GM18498 (cell line): ENCODE results near the gene STRAP.
A peak's percentile ranks its signal among the peaks of the same experiment; 100 is the strongest.
"Not testable (repeated sequence)": the region's sequence is repeated elsewhere in the genome, so short reads cannot be mapped to it uniquely, and the experiment has no call there.

Experiments
- ATAC-seq: cut with Tn5 transposase; IDR thresholded peaks from one replicate; pipeline ENCODE4 v1.9.1; 2021; ENCODE audit warnings: mild to moderate bottlenecking, moderate library complexity; ENCODE audit not compliant: unreplicated experiment

The STRAP gene

DNA sequence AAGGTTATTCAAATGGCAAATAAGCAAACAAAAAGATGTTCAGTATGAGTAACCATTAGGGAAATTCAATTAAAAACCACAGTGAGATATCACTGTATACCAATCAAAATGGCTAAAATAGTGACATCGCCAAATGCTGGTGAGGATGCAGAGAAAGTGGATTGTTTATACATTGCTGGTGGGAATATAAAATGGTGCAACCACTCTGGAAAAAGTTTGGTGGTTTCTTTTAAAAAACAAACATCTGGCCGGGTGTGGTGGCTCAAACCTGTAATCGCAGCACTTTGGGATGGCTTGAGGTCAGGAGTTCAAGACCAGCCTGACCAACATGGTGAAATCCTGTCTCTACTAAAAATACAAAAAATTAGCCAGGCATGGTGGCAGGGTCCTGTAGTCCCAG, 14.0 kb upstream of the STRAP start:
- ATAC-seq, result no peak

DNA sequence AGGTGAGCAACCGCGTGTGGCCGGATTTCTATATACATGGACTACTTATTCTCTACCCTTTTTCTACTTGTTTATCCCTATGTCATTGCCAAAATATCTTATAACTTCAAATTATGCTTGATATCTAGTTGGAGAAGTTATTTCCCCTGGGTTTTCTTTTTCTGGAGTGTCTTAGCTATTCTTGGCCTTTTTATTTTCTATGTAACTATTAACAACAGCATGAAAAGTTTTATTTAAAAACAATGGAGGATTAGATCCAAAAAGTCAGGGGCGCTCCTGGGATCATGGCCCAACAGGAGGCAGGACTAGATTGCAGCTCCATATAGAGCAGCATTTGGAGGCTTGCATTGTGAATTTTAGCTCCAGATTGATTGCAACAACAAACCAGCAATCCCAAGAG, 8.6 kb upstream of the STRAP start:
- ATAC-seq, result no peak

DNA sequence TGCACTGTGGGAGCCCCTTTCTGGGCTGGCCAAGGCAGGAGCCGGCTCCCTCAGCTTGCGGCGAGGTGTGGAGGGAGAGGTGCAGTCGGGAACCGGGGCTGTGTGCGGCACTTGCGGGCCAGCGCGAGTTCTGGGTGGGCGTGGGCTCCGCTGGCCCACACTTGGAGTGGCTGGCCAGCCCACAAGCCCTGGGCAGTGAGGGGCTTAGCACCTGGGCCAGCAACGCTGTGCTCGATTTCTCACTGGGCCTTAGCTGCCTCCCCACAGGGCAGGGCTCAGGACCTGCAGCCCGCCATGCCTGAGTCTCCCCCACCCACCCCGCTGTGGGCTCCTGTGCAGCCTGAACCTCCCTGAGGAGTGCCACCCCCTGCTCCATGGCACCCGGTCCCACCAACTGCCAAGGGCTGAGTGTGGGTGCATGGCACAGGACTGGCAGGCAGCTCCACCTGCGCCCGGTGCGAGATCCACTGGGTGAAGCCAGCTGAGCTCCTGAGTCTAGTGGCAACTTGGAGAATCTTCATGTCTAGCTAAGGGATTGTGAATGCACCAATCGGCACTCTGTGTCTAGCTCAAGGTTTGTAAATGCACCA, 7.5 kb upstream of the STRAP start:
- ATAC-seq, result not testable (repeated sequence)

DNA sequence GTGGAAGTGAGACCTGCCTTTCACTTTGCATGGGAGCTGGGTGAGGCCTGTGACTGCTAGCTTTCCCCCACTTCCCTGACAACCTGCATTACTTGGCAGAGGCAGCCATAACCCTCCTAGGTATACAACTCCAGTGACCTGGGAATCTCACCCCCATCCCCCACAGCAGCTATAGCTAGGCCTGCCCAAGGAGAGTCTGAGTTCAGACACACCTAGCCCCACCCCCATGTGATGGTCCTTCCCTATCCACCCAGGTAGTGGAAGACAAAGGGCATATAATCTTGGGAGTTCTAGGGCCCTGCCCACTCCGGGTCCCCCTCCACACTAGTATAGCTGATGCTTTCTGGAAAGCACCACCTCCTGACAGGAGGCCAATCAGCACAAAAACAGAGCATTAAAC, 6.3 kb upstream of the STRAP start:
- no peak for ATAC-seq

DNA sequence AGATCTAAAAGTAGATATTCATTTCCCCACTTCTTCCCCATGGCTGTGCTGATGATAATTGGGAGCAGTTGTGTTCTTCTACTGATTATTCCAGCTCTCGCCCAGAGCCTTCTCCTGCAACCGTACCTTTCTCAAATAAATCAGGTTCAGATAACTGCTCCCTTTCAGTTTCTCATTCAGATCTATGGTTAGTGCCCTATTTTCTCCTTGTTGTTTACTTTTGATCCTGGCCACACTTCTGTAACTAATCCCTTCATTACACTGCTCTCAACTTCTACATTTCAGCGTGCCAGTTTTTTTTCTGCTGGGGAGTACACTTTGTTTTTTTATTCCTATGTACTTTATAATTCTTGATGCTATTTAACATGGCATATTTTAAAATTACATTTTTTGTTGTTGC, 2.8 kb upstream of the STRAP start:
- no peak for ATAC-seq

DNA sequence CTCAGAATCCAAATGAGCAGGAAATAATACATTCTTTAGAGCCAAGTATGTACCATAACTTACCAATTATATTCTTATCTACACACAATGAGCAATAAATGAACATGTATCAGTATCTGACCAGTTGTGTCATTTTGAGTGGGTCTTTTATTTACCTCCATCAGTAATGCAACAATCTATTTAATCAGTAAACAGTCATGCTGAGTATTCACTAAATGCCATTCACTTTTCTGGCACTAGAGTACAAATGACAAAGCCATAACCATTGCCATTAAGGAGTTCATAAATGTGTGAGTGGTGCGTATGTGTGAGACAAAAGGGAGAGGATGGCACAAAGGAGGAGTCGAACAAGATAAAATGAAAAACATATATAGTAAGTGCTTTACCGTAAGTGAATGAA, 1.5 kb upstream of the STRAP start:
- no peak for ATAC-seq

DNA sequence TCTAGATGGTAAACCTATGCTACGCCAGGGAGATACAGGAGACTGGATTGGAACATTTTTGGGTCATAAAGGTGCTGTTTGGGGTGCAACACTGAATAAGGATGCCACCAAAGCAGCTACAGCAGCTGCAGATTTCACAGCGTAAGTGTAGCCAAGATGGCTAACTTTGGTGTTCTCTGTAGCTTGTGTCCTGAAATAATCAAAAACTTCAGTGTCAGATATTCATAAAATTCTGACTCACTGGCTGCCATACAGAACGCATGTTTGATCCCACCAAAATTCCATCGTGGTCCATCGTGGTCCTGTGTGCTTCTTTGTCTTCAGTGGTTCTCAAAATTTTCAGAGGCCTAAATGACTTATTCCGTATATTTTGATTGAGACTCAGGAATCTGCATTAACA, 1.3 kb downstream of the STRAP start:
- no peak for ATAC-seq

DNA sequence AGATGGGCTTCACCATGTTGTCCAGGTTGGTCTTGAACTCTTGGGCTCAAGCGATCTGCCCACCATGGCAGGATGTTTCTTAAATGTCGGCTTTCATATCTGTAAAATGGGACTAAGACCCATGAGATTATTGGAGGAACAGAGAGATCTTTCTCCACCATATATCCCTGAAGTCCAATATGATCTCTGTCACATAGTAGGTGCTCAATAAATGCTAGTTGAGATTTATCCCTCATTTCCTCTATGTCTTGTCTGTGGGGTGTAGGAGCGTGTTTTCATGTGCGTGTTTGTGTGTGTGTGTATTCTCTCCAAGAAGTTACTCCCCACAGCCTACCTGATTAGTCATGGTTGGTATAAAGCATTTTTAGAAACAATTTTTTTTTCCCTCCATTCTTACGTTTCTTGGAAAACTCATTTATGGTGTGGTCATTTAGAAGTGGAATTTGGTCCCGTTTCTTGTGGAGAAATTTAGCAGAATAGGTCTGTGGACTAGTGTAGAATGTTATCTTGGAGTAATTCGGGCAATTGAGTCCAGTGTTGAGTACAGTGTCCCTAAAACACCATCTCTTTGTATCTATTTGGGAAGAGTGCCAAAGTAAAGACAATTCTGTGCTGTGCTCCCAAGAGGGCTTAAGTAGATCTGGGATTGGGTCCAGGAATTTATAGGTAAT, 4.3 kb downstream of the STRAP start:
- ATAC-seq, result no peak

DNA sequence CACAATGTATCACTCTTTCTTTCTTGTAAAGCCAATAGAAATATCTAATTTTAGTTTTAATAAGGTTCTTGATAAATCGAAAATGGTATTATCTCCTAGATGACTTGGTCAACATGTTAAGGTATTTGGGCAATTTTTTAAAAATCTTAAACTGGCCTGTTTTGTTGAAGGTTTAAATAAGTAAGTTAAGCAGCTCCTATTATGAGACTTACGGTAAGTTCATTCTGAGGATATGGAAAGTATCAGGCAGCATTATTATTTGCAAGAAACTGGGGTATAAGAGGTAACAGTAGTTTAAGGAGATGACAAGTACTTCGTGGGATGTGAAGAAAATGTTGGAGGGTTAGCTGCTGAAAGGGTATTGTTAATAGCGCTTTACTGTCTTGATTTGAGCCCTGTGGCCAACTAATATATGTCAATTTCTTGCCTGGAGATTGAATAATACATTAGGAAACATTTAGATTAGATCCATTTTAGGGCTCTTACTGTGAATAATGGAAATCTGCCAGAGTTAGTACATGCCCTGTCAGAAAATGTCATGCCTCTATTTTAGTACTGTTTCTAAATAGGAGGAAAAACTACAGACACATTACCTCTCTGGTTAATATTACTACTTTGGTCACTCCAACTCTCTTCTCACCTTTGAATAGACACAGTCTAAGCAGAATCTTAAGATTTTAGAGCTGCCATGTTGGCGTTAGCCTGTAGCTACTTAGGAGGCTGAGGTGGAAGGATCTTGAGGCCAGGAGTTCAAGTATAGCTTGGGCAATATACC, 5.0 kb downstream of the STRAP start:
- ATAC-seq, result no peak

DNA sequence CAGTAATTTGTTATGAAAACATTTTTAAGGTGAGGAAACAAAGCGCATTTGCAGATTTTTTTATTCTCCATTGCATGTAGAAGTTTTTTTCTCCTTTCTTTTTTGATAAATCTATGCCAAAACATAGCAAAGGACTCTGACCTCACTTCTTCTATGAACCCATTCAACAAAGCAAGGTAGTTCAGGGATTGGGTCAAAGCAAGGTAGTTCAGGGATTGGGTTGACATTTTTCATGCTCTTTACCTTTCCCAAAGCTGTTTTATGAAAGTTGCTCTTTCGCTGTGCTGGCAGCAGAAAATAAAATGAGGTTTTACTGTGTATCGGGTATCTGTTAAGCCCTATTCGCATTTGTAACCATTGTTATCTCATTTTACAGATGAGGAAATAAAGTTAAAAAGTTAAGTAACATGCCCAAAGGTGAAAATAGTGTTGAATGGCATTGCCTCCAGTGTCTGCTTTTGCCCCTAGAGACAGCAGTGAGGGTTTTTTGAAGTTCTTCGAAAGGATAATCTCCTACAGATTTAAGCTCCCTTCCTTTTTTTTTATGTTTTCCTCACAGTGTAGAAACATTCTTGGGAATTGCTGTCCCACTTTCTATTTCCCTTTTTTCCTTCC, 10.6 kb downstream of the STRAP start:
- ATAC-seq, result no peak

DNA sequence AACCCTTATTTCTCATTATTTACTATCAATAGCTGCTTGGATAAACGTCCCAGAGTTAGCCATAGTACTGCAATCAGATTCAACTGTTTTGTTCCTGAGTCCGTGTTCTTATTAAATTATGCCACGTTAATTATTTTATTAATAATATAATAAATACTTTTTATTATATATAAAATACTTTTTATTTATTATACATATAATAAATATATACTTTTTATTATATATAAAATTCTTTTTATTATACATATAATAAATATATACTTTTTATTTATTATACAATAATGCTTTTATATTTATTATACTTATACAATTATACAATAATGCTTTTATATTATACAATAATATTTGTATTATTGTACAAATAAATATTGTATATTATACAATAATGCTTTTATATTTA, 11.1 kb downstream of the STRAP start:
- ATAC-seq, result no peak

DNA sequence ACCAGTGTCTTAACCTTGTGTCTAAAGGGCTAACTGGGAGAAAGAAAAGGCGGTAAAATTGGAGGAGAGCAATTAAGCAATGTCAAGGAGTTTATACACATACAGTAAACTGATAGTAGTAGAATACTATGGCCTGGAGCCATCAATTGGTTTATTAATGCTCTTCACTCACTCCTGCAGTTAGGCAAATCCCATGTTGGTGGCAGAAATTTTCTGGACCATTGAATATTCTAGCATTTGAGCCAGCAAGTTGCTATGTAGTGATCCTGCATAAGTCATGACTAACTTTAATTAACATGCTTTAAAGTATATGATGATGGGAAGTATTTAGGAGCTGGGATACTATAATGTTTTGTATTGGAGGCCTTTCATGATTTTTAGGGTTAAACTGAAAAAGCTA, 14.7 kb downstream of the STRAP start:
- no peak for ATAC-seq

DNA sequence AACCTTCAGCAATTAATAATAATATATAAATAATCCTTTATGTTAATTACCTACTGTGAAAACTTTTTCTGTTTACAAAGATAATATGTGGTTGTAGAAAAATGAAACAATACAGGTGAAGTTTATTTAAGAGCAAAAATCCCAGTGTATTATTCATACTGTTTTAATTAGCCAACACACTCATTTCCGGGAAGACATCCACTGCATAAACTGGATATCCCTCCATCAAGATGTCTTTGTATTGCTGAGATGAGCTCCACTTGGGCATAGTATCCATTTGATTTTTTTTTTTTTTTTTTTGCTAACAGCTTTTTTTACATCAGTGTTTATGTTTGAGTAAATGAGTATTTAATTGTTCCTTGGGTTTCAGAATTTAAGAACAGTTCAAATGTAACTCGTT, 15.2 kb downstream of the STRAP start:
- no peak for ATAC-seq

DNA sequence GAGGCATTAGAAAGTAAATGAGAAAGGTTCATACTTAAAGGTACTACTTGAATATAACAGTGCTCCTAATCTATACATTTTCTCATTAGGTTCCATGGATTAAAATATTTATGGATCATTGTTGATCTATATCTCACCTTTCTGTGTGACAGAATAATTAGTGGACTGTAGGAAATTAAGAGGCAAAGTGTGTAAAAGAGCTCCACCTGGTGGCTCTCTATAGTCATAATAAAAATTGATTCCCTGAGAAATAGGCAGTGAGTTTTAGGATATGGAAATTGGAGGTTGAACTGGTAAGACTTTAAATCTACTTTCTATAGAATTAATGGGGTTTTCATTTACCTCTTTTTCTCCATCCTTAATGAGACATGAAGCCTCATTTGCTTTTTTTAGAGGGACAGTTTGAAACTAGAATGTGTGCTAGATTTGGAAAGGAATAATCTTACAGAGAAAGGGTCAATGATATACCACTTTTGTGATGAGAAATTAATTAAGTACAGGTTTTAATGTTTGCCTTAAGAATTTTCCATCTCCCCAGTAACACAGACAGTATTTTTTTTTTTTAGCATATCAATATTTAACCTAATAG, 17.2 kb downstream of the STRAP start:
- peak; percentile 61 for ATAC-seq

DNA sequence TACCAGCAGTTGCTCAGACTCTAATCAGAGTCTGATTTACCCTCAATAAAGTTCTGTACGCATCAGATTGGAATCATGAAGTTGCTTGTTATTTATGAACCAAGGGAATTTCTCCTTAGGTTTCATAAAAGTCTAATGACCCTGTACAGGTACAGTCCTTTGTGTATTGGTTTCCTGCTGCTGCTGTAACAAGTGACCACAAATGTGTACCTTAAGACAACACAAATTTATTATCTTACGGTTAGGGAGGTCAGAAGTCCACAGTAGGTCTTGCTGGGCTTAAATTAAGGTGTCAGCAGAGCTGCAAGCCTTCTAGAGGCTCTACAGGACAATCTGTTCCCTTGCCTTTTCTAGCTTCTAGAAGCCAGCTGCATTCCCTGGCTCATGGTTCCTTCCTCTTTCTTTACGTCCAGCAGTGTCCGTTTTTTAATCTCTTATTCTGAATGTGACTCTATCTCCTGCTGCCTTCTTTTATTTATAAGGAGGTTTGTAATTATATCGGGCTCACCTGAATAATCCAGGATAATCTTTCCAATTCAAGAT, 22.3 kb downstream of the STRAP start:
- ATAC-seq, result no peak

DNA sequence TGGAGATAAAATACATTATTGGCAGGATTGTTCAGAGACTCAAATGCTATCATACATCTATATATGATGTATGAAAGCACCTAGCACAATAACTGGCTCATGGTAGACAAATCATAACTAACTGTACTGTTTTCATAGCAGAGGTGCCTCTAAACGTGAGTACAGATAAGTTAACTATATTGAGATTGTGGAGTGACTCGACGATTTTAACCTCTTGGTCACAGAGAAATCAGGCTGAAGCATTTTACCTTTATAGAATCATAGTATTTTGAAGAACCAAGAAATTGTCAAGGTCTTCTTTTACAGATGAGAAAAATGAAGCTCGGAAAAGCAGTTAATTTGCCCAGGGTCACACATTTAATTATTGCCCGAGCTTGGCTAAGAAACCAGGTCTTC, 28.3 kb downstream of the STRAP start:
- ATAC-seq, result no peak

DNA sequence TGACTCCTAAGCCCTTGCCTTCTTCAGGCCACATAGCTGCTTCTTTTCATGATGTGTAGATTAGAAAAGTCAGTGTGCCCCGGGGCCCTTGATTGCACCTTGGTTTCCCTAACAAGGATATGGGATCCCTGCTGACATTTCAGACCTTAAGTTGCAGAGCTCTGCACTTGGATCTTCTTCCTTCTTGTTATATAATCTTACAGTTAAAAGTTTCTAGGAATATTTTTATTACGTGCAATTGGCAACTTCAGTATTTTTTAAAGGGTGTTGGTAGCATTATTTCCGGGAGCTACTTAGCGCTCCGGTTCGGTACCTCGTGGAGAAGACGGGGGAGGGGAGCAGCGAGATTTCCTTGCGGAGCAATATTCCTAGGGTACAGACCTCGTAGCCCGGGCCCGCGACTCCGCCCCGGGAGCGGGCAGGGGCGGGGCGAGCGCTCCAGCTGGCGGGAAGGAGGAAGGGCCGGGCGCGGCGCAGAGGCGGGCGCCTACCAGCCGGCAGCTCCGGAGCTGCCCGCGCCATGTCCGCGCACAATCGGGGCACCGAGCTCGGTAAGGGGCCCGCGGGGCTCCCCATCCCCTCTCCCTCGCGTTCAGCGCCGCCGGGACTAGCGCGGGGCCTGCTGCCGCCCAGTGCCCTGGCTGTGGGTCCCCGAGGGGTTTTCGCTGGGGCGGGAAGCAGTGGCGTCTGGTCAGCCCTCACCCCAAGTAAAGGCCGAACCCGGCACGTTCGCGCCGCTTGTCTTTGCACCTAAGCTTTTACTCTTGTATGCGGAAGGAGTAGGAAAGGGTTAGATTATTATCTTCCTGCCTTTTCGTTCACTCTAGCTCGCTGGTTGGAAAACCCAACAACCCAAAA, 28.9 kb downstream of the STRAP start, which contains the start of gene DERA:
Gene DERA, plus strand, starts transcription at position 469 of the 858 bp plus-strand sequence. Its CDS starts 52 bp downstream, at position 521.
- ATAC-seq, result peak; percentile 95

DNA sequence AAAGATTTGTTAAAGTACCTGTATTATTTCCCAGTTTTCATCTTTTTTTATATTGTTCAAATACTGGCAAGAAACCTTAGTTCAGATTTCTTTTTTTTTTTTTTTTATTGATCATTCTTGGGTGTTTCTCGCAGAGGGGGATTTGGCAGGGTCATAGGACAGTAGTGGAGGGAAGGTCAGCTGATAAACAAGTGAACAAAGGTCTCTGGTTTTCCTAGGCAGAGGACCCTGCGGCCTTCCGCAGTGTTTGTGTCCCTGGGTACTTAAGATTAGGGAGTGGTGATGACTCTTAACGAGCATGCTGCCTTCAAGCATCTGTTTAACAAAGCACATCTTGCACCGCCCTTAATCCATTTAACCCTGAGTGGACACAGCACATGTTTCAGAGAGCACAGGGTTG, 29.7 kb downstream of the STRAP start:
- not testable (repeated sequence) for ATAC-seq

DNA sequence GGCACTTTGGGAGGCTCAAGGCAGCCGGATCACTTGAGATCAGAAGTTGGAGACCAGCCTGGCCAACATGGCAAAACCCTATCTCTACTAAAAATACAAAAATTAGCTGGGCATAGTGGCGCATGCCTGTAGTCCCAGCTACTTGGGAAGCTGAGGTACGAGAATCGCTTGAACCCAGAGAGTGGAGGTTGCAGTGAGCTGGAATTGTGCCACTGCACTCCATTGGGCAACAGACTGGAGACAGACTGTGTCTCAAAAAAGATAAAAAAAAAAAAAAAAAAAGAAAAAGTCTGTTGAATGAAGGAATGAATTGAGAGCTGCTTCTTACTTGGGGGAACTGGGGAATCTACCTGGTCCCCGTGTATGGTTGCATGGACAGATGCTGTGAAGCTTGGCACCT, 31.9 kb downstream of the STRAP start:
- not testable (repeated sequence) for ATAC-seq

DNA sequence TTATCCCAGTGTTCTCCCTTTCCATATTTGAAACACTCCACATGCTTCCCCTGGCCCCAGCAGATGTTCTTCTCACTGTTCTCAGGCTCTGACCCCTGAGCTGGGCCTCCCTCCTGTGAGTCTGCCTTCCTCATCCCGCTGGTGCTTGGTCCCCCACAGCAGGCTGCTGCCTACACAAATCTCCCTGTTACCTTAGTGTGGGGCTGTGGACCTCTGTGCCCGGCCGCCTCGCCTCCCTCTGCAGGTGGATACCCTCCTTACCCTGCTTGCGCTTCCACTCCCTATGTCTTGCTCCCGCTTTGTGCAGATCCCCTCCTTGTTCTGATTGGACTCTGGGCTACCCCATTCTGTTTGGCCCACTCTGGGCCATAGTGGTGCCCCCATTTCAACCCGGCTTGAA, 35.9 kb downstream of the STRAP start:
- ATAC-seq, result no peak
